GM21717 (cell line): Measurements from ENCODE around the gene RPAP2.

Experiments
- ATAC-seq: cut with Tn5 transposase; IDR thresholded peaks from one replicate; pipeline ENCODE4 v1.9.1; 2021; ENCODE audit warnings: mild to moderate bottlenecking, moderate library complexity; ENCODE audit not compliant: unreplicated experiment

The RPAP2 gene

DNA sequence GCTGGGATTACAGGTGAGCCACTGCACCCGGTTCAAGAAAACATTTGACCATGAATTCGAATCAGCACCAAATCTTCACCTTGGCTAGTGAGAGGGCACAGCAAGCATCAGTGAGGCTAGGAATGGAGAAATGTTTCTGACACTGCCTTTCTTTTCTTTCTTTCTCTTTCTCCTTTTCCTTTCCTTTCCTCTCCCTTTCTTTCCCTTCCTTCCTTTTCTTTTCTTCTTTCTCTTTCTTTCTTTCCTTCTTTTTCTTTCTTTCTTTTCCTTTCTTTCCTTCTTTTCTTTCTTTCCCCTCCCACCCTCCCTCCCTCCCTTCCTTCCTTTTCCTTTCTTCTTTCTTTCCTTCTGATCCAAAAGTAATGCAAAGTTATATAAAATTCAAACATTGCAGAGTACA is 147.0 kb downstream of the RPAP2 start:
- no peak for ATAC-seq

DNA sequence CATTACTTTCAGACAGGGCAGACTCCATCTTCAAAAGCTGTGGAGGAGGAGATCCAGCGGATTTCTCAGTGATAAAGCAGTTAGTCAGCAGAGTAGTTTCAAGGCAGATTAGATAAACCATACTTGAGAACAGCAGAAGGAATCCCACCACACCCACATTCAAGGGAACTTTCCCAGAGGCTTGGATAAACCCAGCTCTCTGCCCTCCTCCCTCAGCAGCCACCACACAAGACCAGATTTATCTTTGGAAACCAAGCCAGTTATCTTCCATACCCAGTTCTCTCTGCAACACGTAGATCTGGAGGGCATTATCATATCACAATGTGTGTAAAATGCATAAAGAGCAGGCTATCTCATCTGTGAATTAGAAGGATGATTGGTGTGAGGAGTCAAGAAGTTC is 147.7 kb downstream of the RPAP2 start:
- no peak for ATAC-seq

- no peak for ATAC-seq
Measured at GRCh38 chr1:92447033-92447681, 148.3 kb downstream of the RPAP2 start.

GRCh38 chr1:92447976-92448375 is 149.1 kb downstream of the RPAP2 start:
- ATAC-seq = no peak
